ENCODE data around the gene SNN.

GRCh38 chr16:11711662-11712061 is 43.4 kb downstream of the SNN start:
- TF ChIP-seq POLR2A (IDR thresholded peaks at IDR 0.05; ENCODE audit: low read depth, low read length) (no peak), CTCF (conservative IDR thresholded peaks at IDR 0.05; ENCODE audit: low read depth, low read length) (no peak), MAFK (IDR thresholded peaks at IDR 0.05; ENCODE audit: low read depth, low read length) (no peak), RFX5 (IDR thresholded peaks at IDR 0.05; ENCODE audit: low read depth, low read length) (no peak)
